HG02938 (cell line): ENCODE results near the gene SPC25.
"Not testable (repeated sequence)": the region's sequence is repeated elsewhere in the genome, so short reads cannot be mapped to it uniquely, and the experiment has no call there.

Experiments
- ATAC-seq: cut with Tn5 transposase; IDR thresholded peaks from one replicate; pipeline ENCODE4 v1.9.1; 2021; ENCODE audit warnings: mild to moderate bottlenecking, moderate library complexity; ENCODE audit not compliant: unreplicated experiment

The SPC25 gene

DNA sequence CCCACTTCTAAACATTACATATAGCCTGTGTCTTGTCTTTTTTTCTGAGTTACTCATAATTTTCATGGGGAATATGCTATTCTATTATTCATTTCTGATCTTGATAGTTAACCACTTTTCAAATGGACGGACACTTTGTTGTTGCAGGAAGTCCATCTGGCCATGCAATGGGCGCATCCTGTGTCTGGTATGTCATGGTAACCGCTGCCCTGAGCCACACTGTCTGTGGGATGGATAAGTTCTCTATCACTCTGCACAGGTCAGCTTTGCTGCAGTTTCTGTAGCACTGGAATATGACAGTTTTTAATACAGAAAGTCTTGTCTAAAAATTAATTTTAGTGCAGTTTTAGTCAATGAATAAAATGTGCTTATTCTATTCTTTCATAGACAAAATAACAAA, 14.1 kb upstream of the SPC25 start:
- ATAC-seq = no peak

DNA sequence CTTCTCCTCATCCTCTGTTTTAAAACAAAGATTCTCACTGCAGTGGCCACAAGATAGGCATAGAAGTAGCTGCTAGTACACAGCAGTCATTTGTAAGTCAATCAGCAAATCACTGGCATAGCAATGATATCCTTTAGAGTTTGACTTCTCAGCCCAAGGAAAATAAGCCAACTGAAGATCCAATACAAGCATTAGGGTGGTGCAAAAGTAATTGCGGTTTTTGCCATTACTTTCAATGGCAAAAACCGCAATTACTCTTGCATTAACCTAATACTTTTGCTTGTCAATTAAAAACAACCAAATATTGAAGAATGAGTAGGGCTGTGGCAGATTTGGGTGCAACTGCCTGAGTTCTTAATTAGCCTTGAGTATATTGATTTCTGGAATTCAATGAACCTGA, 13.7 kb upstream of the SPC25 start:
- ATAC-seq = no peak

DNA sequence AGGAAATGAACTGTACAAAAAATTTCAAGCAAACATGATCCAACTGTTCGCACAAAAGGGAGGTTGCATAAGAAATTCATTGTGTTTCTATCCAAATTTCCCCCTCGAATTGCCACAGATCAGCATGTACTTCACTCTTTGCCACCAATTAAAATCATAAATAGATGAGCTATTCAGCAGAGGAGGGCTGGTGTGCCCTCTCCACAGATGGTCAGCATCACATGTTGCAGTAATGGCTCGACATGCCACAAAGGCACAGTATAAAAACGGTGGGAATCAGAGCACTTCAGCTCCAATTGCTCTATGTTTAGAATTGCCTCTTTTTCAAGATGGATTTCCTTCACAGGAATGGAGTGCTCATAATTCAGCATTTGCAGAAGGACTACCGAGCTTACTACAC, 10.8 kb upstream of the SPC25 start, which contains the start of gene G6PC2:
Gene G6PC2 (plus strand): TSS at position 289 of the 400 bp plus-strand sequence. CDS start 41 bp downstream, at position 330.
- ATAC-seq = no peak

- ATAC-seq = no peak
Measured at GRCh38 chr2:168897449-168897848, 7.2 kb upstream of the SPC25 start.

- no peak for ATAC-seq
Measured at GRCh38 chr2:168896783-168897182, 6.6 kb upstream of the SPC25 start.

- ATAC-seq = no peak
Measured at GRCh38 chr2:168895771-168896170, 5.5 kb upstream of the SPC25 start.

DNA sequence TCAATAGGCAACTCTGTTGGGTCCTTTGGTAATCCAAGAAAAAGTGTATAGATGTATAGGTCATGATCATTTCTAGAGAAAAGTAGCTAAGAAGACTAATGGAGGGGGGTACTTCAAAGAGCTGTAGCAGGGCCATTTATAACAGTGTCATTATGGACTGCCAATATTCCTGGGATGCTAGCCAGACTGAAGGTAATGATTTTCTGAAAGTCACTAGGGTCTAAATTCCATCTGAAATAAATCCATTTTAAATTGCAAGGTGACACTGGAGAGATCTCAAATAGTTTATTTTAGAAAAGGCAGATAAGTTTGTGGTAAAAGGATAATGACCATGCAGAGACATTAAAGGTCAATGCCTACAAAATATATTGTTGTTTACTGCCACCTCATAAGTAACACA, 4.5 kb upstream of the SPC25 start:
- no peak for ATAC-seq

GRCh38 chr2:168894101-168894500, 3.9 kb upstream of the SPC25 start:
- ATAC-seq = no peak

- ATAC-seq = no peak
Measured at GRCh38 chr2:168892327-168892726, 2.1 kb upstream of the SPC25 start.

DNA sequence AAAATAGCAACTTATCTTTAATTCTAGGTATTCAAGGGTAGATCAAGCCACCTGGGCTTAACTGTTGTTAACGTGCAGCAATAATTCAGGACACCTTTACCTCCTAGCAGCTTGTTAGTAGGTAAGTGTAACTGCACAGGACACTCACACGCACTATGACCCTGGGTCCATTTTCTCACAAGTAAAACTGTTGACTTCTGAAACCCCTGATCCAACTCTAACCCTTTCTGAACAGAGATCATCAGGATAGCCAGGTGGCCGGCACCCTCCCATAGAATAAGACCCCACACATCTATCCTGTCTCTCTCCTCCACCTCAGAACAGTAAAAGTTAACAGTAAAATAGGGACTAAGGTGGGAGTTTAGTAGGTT, 610 bp downstream of the SPC25 start:
- no peak for ATAC-seq

DNA sequence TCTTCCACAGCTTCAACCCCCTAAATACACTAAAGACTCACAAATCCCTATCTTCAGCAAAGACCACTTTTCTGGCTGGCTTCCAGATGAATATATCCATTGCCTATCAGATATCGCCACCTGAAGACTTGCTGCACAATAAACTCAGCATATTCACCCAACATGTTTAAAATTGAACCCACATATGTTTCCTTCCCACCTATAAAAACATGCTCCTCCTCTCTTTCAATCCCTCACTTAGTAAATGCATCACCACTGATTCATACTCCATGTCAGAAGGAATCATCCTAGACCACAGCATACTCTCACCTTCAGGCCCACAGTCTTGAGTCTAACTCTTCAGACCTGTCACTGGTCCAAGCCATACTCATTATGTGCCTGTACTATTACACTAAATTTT, 5.3 kb downstream of the SPC25 start:
- ATAC-seq = no peak

- not testable (repeated sequence) for ATAC-seq
Measured at GRCh38 chr2:168882163-168882562, 8.1 kb downstream of the SPC25 start.

GRCh38 chr2:168874368-168875054, 15.7 kb downstream of the SPC25 start:
- ATAC-seq = no peak

DNA sequence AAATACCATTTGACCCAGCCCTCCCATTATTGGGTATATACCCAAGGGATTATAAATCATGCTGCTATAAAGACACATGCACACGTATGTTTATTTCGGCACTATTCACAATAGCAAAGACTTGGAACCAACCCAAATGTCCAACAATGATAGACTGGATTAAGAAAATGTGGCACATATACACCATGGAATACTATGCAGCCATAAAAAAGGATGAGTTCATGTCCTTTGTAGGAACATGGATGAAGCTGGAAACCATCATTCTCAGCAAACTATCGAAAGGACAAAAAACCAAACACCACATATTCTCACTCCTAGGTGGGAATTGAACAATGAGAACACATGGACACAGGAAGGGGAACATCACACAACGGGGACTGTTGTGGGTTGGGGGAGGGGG, 19.4 kb downstream of the SPC25 start:
- ATAC-seq = not testable (repeated sequence)

DNA sequence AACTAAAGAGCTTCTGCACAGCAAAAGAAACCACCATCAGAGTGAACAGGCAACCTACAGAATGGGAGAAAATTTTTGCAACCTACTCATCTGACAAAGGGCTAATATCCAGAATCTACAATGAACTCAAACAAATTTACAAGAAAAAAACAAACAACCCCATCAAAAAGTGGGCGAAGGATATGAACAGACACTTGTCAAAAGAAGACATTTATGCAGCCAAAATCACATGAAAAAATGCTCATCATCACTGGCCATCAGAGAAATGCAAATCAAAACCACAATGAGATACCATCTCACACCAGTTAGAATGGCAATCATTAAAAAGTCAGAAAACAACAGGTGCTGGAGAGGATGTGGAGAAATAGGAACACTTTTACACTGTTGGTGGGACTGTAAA, 19.9 kb downstream of the SPC25 start:
- ATAC-seq = not testable (repeated sequence)

GRCh38 chr2:168867164-168867563, 23.1 kb downstream of the SPC25 start:
- ATAC-seq = not testable (repeated sequence)

DNA sequence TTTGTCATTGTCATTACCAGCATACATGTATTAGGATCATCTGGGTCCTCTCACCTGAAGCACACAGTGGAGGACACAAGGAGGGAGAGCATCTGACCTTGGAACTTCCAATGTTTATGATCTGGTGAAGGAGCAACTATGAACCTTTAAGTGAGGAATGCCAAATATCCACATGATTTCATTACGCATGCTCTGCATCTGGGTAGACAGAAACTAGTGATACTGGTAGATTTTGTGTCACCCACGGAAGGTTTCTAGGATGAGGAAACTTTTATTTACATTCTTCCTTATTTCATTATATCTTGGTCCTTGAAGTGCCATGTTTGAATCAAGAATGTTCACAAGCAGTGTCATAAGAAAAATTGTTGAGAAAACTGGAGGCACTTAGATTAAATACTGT, 32.1 kb downstream of the SPC25 start:
- ATAC-seq = no peak

DNA sequence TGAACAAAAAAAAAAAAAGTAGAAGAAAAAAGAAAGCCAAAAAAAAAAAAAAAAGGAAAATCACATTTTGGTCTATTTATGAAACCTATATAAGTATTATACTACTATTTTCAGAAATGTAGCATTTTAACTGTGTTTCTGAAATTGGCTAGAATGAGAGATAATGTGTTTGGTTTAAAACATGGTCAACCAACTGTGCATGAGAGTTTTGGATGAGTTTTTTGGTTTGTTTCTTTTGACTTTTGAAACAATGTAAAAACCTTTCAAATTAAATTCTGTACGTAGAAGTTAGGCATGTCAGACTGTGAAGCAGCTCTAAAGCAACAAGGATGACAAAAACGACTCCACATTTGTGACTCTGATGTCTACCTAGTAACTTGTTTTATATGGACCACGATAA, 34.6 kb downstream of the SPC25 start:
- ATAC-seq = no peak

- ATAC-seq = no peak
Measured at GRCh38 chr2:168854651-168855050, 35.6 kb downstream of the SPC25 start.

DNA sequence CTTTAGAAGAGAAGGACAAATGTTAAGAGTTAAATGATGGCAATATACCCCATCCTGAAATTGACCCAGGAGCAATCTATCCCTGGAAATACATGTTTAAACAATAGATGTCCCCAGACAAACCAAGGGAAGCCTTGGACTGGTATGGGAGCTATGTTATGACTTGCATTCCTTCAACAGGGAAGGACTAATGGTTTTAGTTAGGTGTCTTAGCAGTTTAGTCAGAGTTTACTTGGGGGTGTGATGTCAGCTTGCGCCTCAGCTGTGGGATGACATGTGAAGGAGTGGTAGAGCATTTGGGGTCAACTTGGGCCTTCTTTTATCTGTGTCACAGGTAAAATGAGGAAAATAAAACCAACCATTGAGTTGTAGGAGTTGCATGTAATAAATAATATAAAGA, 36.8 kb downstream of the SPC25 start:
- no peak for ATAC-seq

GRCh38 chr2:168852481-168852880, 37.7 kb downstream of the SPC25 start:
- no peak for ATAC-seq

GRCh38 chr2:168851674-168852320, 38.4 kb downstream of the SPC25 start:
- no peak for ATAC-seq

- no peak for ATAC-seq
Measured at GRCh38 chr2:168850846-168851245, 39.4 kb downstream of the SPC25 start.
